Transverse colon (tissue), 4 donors: Measurements from ENCODE around the gene LGALS7. TPM values are rescaled to one million over a fixed set of nuclear protein-coding genes. Genes with fewer than 3 reads are reported as not detected.

ENCODE experiments used
- DNase-seq: peaks from one replicate; pipeline ENCODE4 v3.0.0-alpha.2; 2019
- H3K27ac ChIP-seq, 4 donors: fragments of 200-600 bp; sonication (generic); 2 replicates each; pipeline ENCODE4 v1.5.1; 2016 to 2018; ENCODE audit warnings: inconsistent platforms in 4 of 4
- H3K27me3 ChIP-seq: fragments of 200-600 bp; sonication (generic); 2 replicates; pipeline ENCODE4 v1.5.1; 2017; ENCODE audit warnings: inconsistent platforms
- H3K36me3 ChIP-seq, 4 donors: fragments of 200-600 bp; sonication (generic); 2 replicates each; pipeline ENCODE4 v1.5.1; 2017 to 2019; ENCODE audit warnings: inconsistent platforms in 4 of 4
- H3K4me1 ChIP-seq, 4 donors: fragments of 200-600 bp; sonication (generic); 2 replicates each; pipeline ENCODE4 v1.5.1; 2017 to 2020; ENCODE audit warnings: inconsistent platforms in 4 of 4
- H3K4me3 ChIP-seq, 4 donors: fragments of 200-600 bp; sonication (generic); 1 replicate in 1 of 4; 2 replicates in 3 of 4; pipeline versions ENCODE4 v1.5.1 to v1.6.1; 2017 to 2019; ENCODE audit warnings: inconsistent platforms in 4 of 4
- H3K9me3 ChIP-seq, 2 donors: fragments of 200-600 bp; sonication (generic); 2 replicates each; pipeline ENCODE4 v1.5.1; 2017 to 2019; ENCODE audit warnings: inconsistent platforms in 2 of 2
- CTCF ChIP-seq, 5 experiments: fragments of 200-600 bp in 3 of 5; fragments of 450-650 bp in 2 of 5; sonication (generic) in 3 of 5; IDR thresholded peaks; 1 replicate in 2 of 5; 2 replicates in 3 of 5; pipeline ENCODE4 v1.5.1; 2016 to 2017; ENCODE audit warnings: antibody characterized with exemption in 5 of 5, inconsistent platforms in 3 of 5, mild to moderate bottlenecking in 2 of 5, moderate library complexity in 1 of 5
- EP300 ChIP-seq: sonication (generic); formaldehyde crosslinking; IDR thresholded peaks from one replicate; pipeline ENCODE4 v1.6.1; 2017; ENCODE audit warnings: antibody characterized with exemption, low read depth
- POLR2A ChIP-seq: fragments of 450-650 bp; IDR thresholded peaks from one replicate; pipeline ENCODE4 v1.6.1; 2016; ENCODE audit warnings: antibody characterized with exemption, mild to moderate bottlenecking, moderate library complexity
- POLR2AphosphoS5 ChIP-seq, 3 donors: sonication (generic); formaldehyde crosslinking; IDR thresholded peaks; one replicate each; pipeline ENCODE4 v1.6.1; 2016; ENCODE audit warnings: antibody characterized with exemption in 3 of 3
- WGBS, 2 donors: methylation state at CpG; one replicate each; pipeline ENCODE4 v1.1.5; 2018; ENCODE audit warnings: low coverage in 1 of 2; 5-methylcytosine and 5-hydroxymethylcytosine counted together
- in situ Hi-C, 4 donors: fragments of 200-750 bp; cut with MboI; loops; one replicate each; pipeline versions ENCODE4 v1.15.0 to v1.15.1; 2017; ENCODE audit warnings: low sequenced_read_pairs in 3 of 4, low pct_ligation_motif_present in 1 of 4, low pct_unique_long_range_greater_than_20kb in 1 of 4
- intact Hi-C: fragments of 100-400 bp; cut with DNase I; formaldehyde crosslinking; loops from one replicate; pipeline ENCODE4 v1.15.1; 2023; ENCODE audit warnings: low total_unique reads
- total RNA-seq, 4 donors: library from RNA; depleted of rRNA; stranded (reverse); fragments of >200 nt; gene quantifications; one replicate each; pipeline ENCODE4 v1.1.0, GENCODE V29; 2016

The LGALS7 gene
- total RNA-seq, 4 donors from 2014 or later: not detected

- TF ChIP-seq POLR2AphosphoS5 (IDR thresholded peaks at IDR 0.05): peak; percentile 66 to 99 (median 98)
- peak; percentile 99 for TF ChIP-seq POLR2A
- peak; percentile 92 for TF ChIP-seq EP300
- no peak for TF ChIP-seq CTCF (IDR thresholded peaks at IDR 0.05)
- Histone ChIP-seq H3K4me3 (peak within 1 kb of the TSS; percentile 38 to 65 (median 58)), H3K27ac (peak within 1 kb of the TSS; percentile 90 to 94 (median 92)), H3K4me1 (peaks cover 0 to 43% (median 35%) of the 10 kb centered on the region in 4 donors), H3K27me3 (no peaks in the 10 kb centered on the region), H3K36me3 (peaks cover 0 to 20% (median 4%) of the 10 kb centered on the region in 4 donors), H3K9me3 (no peaks in the 10 kb centered on the region)
- intact Hi-C loops (no loop called here), in situ Hi-C loops (no loop called here)
- WGBS, 2 donors: 44% methylated on average over 15 of the region's 15 CpGs; no CpG with 5 or more reads in 1 of the 2 donors
- peak; percentile 93 for DNase-seq
Measured at GRCh38 chr19:38812841-38813320, 39.6 kb upstream of the LGALS7 start, which contains the start of gene LGALS4. Gene LGALS4, minus strand, starts transcription at chr19:38812945. Its CDS starts 59 bp downstream, at chr19:38812886.

- intact Hi-C loops: no loop called here
- 46% methylated on average over 18 of the region's 18 CpGs; no CpG with 5 or more reads in 1 of the 2 donors for WGBS, 2 donors
- Histone ChIP-seq H3K27ac (peak overlapping the region; percentile 90 to 94 (median 92)), H3K27me3 (no peaks in the 10 kb centered on the region), H3K9me3 (no peaks in the 10 kb centered on the region), H3K4me1 (peaks cover 0 to 37% (median 31%) of the 10 kb centered on the region in 4 donors), H3K36me3 (peaks cover 0 to 16% (median 4%) of the 10 kb centered on the region in 4 donors), H3K4me3 (peak overlapping the region; percentile 38 to 65 (median 58))
- in situ Hi-C loops: no loop called here
- no peak for TF ChIP-seq POLR2AphosphoS5 (IDR thresholded peaks at IDR 0.05)
- TF ChIP-seq POLR2A: no peak
- TF ChIP-seq CTCF (IDR thresholded peaks at IDR 0.05): no peak
- TF ChIP-seq EP300: no peak
- DNase-seq: no peak
Measured at GRCh38 chr19:38812009-38812840, 38.9 kb upstream of the LGALS7 start.

- 85 to 90% methylated on average over 5 to 7 of the region's 8 CpGs for WGBS, 2 donors
Measured at GRCh38 chr19:38809592-38810252, 36.4 kb upstream of the LGALS7 start.

More at GRCh38 chr19:38809592-38810252, 36.4 kb upstream of the LGALS7 start:
- peaks cover 0 to 21% (median 12%) of the 10 kb centered on the region in 4 donors for H3K4me1 ChIP-seq
- intact Hi-C loops (no loop called here), in situ Hi-C loops (no loop called here)
- H3K9me3 ChIP-seq: no peaks in the 10 kb centered on the region
- peak overlapping the region in 3 of 4 donors; percentile 7 to 63 (median 54) for H3K4me3 ChIP-seq
- no peaks in the 10 kb centered on the region for H3K27me3 ChIP-seq
- no peak for DNase-seq
- TF ChIP-seq POLR2A (peak; percentile 17), EP300 (no peak), CTCF (IDR thresholded peaks at IDR 0.05) (no peak), POLR2AphosphoS5 (IDR thresholded peaks at IDR 0.05) (peak in 1 of 3 donors; percentile 77)
- H3K36me3 ChIP-seq: peaks cover 0 to 17% (median 6%) of the 10 kb centered on the region in 4 donors
- peak overlapping the region; percentile 14 to 94 (median 92) for H3K27ac ChIP-seq
